ENCODE data around the gene PRKG1. TPM values are rescaled to one million over a fixed set of nuclear protein-coding genes. Genes with fewer than 3 reads are reported as not detected.
"Not testable (repeated sequence)": the region's sequence is repeated elsewhere in the genome, so short reads cannot be mapped to it uniquely, and the experiment has no call there.

The PRKG1 gene
- total RNA-seq, 1 donor from 2014 or later: not detected

DNA sequence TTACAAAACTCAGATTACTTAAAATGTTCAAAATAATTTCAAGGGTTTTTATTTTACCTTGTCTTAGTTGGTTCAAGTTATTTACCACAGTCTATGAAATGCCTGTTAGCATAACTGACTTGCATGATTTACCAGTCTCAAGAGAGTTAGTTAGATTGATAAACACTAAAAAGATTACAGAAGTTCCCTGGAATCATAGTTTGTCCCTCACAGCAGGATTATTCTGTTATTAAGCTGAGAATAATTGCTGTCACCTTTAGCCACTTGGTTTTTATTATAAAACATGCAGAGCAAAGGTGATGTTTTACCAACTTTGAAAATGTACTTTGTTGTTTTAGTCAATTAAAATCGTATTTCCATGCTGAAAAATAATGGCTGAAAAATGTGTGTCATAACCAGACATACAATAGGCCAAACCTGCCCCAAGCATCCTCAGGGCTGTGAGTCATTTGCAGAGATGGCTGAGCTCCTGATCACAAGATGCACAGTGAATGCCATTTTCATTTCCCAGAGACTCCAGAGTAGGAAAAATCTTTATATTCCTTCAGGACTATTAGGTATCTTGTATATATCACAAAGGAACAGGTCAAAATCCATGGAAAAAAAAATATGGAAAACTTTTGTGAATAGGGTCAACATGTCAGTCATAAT, 1152.0 kb downstream of the PRKG1 start:
- intact Hi-C loops (cut with micrococcal nuclease): no loop called here

DNA sequence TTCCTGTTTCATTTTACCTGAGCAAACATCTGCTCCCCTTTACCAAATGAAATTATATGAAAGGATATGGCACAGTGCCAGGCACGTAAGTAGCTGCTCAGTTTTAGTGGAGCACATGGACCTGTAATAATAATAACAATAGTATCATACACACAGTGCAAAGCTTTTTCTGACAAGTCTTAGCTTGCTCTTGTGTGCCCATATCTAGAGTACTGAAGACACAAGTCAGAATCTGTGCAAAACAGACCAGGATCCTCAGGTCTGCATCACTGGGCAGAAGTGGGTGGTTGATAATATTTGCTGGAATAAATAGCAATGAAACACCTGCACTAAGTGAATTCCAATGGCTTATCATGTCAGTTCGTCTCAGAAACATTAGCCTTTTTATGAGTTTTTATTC, 1154.3 kb downstream of the PRKG1 start:
- intact Hi-C loops (cut with micrococcal nuclease): no loop called here

- intact Hi-C loops (cut with micrococcal nuclease): no loop called here
Measured at GRCh38 chr10:52229291-52229931, 1155.1 kb downstream of the PRKG1 start.

DNA sequence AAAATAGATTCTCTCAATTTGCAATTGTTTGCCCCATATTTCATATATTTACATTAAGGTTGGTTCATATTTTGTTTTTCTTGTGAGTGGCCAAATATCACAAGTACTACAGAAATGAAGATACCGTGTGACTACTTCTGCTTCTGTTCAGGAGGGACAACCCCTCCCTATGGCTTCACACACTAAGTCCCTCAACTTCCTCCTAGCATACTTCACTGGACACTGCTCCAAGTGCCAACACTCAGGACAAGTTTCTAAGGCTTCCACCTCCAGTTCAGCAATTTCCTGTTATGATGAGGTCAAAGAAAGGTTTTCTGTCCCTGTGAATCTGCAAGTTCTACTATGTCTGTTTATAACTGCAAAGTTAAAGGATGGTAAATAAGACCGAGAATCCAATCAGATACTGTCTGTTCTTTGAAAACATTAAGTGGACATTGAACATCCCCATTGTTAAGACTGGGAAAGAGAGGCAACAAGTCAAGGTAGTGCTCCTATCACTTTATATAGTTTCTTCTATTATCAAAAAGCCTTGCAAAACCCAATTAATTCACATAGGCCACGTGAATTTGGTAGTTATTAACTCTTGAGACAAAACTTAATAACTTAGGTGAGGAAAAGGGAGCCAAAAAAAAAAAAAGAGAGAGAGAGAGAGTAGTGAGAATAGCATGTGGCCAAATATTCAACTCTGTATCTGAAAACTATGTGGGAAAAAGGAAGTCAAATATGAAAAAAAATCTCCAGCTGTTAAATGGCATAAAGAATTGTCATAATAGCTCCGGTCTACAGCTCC, 1158.5 kb downstream of the PRKG1 start:
- intact Hi-C loops (cut with micrococcal nuclease): no loop called here

DNA sequence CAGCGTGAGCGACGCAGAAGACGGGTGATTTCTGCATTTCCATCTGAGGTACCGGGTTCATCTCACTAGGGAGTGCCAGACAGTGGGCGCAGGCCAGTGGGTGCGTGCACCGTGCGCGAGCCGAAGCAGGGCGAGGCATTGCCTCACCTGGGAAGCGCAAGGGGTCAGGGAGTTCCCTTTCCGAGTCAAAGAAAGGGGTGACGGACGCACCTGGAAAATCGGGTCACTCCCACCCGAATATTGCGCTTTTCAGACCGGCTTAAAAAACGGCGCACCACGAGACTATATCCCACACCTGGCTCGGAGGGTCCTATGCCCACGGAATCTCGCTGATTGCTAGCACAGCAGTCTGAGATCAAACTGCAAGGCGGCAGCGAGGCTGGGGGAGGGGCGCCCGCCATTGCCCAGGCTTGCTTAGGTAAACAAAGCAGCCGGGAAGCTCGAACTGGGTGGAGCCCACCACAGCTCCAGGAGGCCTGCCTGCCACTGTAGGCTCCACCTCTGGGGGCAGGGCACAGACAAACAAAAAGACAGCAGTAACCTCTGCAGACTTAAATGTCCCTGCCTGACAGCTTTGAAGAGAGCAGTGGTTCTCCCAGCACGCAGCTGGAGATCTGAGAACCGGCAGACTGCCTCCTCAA, 1159.2 kb downstream of the PRKG1 start:
- intact Hi-C loops (cut with micrococcal nuclease): not testable (repeated sequence)

GRCh38 chr10:52239771-52240170, 1165.5 kb downstream of the PRKG1 start:
- intact Hi-C loops (cut with micrococcal nuclease): no loop called here

DNA sequence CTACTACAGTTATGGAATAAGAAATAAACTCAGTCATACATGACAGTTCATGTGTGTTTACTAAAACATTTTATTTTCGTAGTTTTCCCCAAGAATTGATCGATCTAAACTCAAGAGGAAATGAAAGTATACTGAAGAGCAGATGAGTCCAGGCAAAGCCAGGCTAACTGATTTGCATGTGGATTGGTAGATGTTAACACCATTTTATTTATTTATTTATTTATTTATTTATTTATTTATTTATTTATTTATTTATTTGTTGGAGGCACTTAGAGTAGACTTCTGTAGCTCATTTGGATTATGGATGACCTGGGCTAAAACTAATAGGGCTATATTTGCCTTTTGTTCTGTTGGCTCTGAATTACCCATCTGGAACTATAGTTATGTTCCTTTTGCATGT, 1171.3 kb downstream of the PRKG1 start:
- intact Hi-C loops (cut with micrococcal nuclease): no loop called here

DNA sequence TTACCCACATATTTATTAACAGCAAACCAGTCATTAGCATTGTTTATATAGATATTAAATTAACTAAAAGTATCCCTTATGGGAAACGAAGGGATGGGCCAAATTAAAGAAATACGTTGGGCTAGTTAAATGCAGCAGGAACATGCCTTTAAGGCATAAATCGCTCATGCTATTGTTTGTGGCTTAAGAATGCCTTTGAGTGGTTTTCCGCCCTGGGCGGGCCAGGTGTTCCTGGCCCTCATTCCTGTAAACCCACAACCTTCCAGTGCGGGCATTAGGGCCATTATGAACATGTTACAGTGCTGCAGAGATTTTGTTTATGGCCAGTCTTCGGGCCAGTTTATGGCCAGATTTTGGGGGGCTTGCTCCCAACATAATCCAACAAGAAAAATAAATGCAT, 1173.6 kb downstream of the PRKG1 start:
- intact Hi-C loops (cut with micrococcal nuclease): not testable (repeated sequence)

DNA sequence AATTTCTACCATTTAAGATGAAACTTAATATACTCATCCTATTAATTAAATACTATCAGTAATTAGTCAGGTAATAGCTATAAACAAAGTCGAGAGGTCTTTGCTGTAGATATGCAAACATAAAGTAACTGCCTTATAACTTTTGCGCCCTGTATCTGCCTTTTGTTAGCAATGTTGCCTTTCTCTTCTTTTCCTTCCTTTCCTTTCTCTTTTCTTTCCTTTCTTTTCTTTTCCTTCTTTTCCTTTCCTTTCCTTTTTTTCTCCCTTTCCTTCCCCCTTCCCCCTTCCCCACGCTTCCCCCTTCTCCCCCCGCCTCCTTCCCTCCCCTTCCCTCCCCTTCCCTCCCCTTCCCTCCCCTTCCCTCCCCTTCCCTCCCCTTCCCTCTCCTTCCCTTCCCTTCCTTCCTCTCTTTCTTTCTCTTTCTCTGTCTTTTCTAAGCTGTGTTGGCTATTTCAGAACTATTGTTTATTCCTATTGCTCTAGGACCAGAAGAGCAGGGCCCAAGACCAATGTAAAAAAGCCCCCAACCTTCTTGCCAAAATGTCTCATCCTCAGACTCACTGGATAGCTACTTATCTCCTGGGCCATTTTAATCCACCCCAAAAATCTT, 1174.5 kb downstream of the PRKG1 start:
- intact Hi-C loops (cut with micrococcal nuclease): no loop called here

GRCh38 chr10:52249850-52250395, 1175.6 kb downstream of the PRKG1 start:
- intact Hi-C loops (cut with micrococcal nuclease): no loop called here

- intact Hi-C loops (cut with micrococcal nuclease): no loop called here
Measured at GRCh38 chr10:52250510-52250909, 1176.2 kb downstream of the PRKG1 start.

DNA sequence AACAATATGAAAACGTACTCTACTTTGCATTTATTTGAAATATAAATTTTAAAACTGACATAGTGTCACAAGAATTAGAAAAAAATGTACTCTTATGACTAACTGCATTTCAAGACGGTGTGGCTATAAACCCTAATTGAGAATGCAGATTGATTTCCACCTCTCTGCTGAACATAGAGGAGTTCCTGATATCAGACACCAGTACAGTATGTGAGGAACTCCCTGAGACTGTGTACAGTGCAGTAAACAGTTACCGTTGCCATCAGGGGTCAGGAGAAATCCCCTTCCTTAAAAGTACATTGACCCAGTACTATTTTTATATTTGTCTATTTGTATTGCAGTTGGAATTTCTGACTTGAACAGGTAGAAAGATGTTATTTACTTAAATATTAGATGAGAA, 1178.0 kb downstream of the PRKG1 start:
- intact Hi-C loops (cut with micrococcal nuclease): no loop called here

GRCh38 chr10:52256832-52257691, 1182.8 kb downstream of the PRKG1 start:
- intact Hi-C loops (cut with micrococcal nuclease): no loop called here

- intact Hi-C loops (cut with micrococcal nuclease): no loop called here
Measured at GRCh38 chr10:52257692-52258075, 1183.4 kb downstream of the PRKG1 start.

GRCh38 chr10:52258799-52259425, 1184.6 kb downstream of the PRKG1 start:
- intact Hi-C loops (cut with micrococcal nuclease): no loop called here

GRCh38 chr10:52259426-52259812, 1185.1 kb downstream of the PRKG1 start:
- intact Hi-C loops (cut with micrococcal nuclease): no loop called here

GRCh38 chr10:52261362-52261761, 1187.1 kb downstream of the PRKG1 start:
- intact Hi-C loops (cut with micrococcal nuclease): no loop called here

GRCh38 chr10:52265131-52265926, 1191.0 kb downstream of the PRKG1 start:
- intact Hi-C loops (cut with micrococcal nuclease): no loop called here

DNA sequence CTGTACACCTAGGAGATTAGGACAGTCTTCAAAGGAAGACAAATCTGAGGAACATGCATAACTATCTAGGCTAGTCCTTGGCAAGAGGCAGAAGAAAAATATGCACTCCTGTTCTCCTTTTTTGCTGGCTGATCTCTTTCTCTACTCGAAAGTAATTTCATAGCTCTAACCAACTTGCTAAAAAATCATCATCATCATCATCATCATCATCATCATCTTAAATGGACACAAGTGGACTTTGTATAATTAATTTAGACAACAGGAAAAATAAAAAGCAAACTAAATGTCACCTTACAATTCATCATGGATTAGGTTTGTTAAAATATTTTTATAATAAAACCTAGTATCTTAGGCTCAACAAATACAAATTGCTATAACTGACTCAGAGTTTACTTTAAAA, 1192.6 kb downstream of the PRKG1 start:
- intact Hi-C loops (cut with micrococcal nuclease): no loop called here
